HG03558 (cell line): Measurements from ENCODE around the gene REM2.
"Not testable (repeated sequence)": the region's sequence is repeated elsewhere in the genome, so short reads cannot be mapped to it uniquely, and the experiment has no call there.

ENCODE experiments used
- ATAC-seq: cut with Tn5 transposase; IDR thresholded peaks from one replicate; pipeline ENCODE4 v1.9.1; 2021; ENCODE audit warnings: moderate number of reproducible peaks; ENCODE audit not compliant: unreplicated experiment; ENCODE audit errors: extremely low read depth

The REM2 gene

DNA sequence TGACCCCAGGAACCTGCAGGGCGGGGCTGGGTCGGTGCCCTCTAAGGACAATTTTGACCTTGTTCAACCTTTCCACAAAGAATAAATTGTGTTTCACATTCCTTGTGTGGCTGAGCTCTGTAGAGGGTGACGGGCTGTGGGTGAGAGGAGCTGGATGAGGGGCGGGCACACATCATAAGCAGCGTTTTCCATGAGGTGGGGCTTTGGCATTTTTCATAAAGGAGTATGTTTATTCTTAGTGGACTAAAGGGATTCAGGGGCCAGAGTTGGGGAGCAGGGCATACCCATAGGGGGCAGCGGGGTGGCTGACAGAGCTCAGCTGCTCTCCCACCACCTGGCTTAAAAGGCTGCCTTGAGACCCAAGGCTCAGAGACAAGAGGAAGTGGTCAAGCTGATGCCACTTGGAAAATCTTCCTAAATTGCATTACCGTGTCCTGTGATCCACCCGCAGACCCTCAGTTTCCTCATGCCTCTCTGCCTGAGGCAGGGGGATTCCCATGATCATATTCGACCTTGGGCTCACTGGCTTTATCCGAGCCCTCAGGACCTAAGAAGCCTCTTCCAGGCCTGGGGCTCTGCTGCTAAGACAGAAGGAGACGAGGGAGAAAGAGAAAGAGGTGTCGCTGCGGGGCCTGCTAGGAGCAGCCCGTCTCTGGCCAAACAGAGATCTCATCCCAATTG, 35.2 kb upstream of the REM2 start:
- no peak for ATAC-seq

GRCh38 chr14:22848351-22849164, 34.5 kb upstream of the REM2 start:
- ATAC-seq, result no peak

DNA sequence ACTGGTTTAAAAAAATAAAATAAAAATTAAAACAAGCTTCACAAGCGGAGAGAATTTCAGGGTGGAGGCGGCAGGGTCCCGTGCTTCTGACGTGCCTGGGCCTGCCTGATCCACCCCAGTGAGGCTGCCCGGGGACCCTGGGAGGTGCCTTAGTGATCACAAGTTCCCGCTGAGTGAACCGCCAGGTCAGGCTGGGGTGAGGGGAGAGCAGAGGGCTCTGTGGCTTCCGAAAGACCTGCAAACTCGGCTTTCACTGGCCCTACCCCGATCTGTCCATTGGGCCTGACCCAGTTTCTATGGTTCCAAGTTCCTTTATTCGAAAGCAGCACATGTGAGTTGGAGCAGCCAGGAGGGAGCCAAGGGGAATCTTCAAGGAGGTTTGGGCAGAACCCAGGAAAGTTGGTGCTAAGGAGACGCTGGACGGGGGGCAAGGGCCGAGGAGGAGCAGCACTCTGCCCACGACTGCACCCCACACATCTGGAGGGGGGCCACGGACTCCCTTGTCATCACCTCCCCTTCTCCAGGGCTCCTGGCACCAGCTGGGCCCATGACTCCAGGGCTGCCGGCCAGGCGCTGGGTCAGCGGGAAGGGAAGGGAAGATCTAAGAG, 33.7 kb upstream of the REM2 start:
- no peak for ATAC-seq

DNA sequence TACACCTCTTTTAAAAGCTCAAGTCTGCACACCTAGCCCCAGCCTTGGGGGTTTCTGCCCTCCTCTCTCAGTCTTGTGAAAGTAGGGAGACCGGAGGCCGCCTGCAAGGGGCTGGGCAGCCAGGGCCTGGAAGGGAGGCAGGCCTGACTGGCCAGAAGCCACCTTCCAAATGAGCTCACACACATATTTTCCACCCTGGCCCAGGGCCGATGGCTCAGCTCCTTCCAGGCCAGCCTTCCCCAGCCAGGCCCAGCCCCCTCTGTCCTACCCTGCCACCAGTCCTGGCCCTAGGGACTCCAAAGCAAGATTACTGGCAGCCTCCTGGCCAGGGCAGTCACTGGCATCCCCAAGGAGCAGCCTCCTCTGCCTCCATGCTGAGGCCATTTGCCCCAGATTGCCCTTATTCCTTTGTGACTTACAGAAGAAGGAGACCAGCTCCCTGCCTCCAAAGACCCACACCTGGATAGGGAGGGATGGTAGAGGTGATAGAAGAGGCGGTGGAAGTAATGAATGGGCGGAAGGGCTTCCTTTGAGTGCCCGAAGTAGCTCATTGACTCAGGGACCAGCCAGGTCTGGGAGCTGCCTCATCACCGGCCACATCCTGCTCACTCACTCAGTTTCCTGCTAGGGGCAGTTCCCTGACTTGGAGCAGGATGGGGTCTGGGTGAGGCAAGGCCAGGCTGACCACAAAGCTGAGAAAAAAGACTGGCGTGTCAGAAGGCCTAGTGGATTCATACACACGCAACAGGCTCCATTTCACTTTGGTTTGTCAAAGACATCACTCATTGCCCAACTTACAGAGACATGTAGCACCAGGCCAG, 31.9 kb upstream of the REM2 start:
- no peak for ATAC-seq

DNA sequence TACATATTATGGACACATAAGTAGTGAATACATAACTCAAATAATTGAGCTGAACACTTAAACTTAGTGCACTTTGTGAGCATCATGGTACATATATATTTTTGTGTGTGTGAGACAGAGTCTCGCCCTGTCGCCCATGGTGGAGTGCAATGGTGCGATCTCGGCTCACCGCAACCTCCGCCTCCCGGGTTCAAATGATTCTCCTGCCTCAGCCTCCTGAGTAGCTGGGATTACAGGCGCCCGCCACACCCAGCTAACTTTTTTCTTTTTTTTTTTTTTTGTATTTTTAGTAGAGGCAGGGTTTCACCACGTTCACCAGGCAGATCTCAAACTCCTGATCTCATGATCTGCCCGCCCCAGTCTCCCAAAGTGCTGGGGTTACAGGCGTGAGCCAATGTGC, 30.8 kb upstream of the REM2 start:
- not testable (repeated sequence) for ATAC-seq

GRCh38 chr14:22852599-22852939, 30.5 kb upstream of the REM2 start:
- no peak for ATAC-seq

DNA sequence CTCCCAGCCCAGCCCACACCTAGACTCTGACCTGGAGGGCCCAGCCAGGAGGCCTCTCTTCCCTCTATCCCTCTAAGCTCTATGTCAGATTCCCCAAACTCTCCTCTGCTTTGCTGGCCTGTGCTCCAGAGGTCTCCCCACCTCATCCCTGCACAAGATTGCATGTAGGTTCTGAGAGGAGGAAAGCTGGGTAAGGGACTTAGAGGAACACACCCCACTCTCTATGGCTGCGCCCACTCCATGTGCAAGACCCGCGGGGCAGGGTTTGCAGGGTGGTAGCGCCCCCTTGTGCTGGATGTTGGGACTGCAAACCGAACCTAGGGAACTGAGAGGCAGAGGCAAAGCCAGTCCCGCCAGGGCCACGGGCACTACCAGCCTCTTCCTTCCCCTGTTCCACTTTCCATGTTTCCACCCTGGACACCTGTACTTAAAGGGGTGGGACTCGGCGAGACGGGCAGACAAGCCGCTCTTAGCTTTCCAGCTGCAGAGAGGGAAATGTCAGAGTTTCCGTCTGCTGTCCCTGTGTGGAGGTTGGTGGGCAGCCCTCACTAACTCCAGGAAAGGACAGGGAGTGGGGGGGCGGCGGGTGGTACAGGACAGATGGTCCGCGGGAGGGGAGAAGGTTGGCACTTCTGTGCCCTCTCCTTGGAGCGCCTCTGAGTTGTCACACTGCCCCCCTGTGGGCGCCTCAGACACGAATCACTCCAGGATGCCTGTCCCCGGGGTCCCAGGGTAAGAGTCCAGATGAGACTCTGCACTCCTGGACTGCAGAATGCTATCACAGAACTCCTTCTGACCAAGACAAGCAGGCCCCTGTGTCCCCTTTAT, 29.9 kb upstream of the REM2 start:
- ATAC-seq, result no peak

DNA sequence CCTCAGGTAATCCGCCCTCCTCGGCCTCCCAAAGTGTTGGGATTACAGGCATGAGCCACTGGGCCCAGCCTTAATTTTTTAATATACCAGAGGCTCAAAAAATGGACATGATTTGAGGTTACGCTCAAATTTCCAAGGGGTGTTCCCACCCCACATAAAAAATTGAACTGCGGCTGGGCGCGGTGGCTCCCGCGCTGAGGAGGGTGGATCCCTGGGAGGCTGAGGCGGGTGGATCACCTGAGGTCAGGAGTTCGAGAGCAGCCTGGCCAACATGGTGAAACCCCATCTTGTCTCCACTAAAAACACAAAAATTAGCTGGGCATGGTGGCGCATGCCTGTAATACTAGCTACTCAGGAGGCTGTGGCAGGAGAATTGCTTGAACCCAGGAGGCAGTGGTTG, 28.7 kb upstream of the REM2 start:
- not testable (repeated sequence) for ATAC-seq

DNA sequence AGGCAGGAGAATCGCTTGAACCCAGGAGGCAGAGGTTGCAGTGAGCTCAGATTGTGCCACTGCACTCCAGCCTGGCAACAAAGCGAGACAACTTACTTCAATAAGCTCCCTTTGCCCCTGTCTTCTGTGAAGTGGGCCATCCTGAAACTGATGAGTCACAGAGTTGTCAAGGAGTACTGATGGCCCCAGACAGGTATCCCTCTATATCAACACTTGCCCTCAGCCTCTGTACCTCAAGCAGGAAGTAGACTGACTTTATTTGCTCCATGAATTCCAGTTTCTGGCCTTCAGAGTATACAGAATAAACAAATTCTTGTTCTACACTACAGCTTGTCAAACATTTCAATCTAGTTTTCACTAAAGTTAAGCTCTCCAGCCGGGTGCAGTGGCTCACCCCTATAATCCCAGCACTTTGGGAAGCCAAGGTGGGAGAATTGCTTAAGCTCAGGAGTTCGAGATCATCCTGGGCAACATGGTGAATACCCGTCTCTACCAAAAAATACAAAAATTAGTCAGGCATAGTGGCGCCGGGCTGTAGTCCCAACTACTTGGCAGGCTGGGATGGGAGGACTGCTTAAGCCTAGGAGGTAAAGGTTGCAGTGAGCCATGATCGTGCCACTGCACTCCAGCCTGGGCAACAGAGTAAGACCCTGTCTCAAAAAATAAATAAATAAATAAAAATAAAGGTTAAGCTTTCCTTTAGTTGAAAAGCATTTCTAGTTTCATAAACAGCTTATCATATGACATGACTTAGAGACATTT, 27.9 kb upstream of the REM2 start:
- ATAC-seq, result no peak

- no peak for ATAC-seq
Observed at GRCh38 chr14:22856428-22856827, 26.6 kb upstream of the REM2 start.

- not testable (repeated sequence) for ATAC-seq
Observed at GRCh38 chr14:22860377-22860776, 22.6 kb upstream of the REM2 start.

GRCh38 chr14:22861651-22862050, 21.4 kb upstream of the REM2 start:
- ATAC-seq, result no peak

GRCh38 chr14:22864979-22865378, 18.0 kb upstream of the REM2 start:
- no peak for ATAC-seq

DNA sequence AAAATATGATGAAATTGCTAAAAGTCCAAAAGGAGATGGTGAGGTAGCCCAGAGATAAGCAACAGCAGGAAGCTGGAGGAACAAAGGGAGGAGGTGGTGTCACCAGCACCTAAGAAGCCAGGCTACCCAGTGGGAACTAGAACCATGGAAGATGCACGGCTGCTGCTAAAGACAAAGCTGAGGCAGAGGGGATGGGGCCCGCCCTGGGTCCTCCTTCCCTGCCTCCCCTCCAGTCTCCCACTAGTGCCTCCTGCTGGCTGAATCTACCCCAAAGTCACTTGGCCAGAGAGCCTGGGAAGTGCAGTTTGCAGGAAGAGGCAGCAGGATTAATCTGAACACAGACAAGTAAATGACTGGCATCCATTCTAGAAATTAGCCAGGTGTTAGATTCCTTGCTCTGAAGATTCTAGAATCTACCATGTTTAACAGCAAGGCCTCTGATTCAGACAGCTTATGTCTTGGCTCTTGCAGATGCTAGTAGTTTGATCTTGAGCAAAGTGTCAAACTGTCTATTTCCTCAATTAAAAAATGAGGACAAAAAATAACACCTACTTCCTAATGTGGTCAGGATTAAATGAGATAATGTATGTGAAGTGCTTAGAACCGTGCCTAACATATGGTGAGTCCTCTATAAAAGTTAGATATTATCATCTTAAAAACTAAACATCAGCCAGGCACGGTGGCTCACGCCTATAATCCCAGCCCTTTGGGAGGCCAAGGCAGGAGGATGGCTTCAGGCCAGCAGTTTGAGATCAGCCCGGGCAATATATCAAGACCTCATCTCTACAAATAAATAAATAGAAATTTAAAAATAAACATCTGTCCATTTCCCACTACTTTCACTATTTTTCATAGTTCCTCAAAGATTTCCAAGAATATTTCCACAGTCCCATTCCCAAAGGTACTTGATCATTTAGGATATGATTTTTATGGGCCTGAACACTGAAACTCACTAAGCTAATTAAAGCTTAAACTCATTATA, 17.3 kb upstream of the REM2 start:
- ATAC-seq, result no peak

- ATAC-seq, result no peak
Observed at GRCh38 chr14:22866874-22867273, 16.1 kb upstream of the REM2 start.

DNA sequence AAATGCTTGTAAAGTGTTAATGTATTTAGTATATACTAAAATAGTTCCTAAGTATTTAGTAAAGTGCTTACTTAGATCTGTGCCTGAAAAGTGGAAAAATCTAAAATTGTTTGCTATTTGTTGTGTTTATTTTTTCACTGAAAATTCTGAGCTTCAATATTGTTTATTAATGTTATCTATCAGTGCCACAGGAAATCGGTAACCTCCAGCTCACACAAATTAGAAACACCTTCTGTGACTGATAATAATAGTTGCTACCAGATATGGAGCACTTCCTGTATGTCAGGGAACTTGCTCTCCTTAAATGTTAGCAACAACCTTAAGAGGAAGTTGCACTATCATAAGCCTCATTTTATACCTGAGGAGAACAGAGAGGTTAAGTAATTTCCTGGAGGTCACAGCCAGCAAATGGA, 12.2 kb upstream of the REM2 start:
- ATAC-seq, result no peak

DNA sequence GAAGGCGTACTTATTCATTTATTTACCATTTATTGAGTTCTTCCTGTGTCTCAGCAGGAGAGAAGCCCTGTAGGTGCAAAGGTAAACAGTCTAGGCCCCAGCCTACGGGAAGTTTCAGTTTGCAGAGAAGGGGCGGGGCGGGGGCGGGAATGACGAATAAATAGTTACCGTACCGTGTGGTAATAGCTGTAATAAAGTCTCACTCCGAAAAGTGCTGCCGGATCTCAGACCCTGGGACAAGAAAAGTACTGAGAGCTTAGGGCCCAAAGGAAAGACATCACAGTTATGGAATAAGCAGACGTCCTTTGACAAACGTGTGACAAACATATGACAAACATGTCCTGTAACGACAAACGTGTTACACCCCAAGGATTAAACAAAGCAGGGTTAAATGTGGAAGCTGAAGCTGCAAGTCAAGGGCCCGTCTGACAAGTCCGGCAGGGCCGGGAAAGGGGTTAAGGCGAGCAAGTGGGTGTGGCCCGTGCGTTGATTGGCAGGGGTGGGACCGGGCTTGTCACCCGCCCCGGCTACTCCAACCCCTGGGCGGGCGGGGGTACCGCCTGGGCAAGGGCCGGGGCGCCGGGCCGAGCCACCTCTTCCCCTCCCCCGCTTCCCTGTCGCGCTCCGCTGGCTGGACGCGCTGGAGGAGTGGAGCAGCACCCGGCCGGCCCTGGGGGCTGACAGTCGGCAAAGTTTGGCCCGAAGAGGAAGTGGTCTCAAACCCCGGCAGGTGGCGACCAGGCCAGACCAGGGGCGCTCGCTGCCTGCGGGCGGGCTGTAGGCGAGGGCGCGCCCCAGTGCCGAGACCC, 11.6 kb upstream of the REM2 start, which contains the start of gene LRP10:
TSS of gene LRP10 (plus strand) at position 517 of the 809 bp plus-strand sequence. CDS start 564 bp downstream, outside the sequence.
- ATAC-seq, result peak; percentile 43
